ENCODE measurements around the gene GRB10.
A peak's percentile ranks its signal among the peaks of the same experiment; 100 is the strongest.

Gene GRB10

GRCh38 chr7:50667789-50668226 lies 114.9 kb downstream of the GRB10 start:
- DNase-seq (ENCODE audit: low read depth), result peak; percentile 31

GRCh38 chr7:50667338-50667737 lies 115.4 kb downstream of the GRB10 start:
- peak; percentile 31 for DNase-seq (ENCODE audit: low read depth)

DNA sequence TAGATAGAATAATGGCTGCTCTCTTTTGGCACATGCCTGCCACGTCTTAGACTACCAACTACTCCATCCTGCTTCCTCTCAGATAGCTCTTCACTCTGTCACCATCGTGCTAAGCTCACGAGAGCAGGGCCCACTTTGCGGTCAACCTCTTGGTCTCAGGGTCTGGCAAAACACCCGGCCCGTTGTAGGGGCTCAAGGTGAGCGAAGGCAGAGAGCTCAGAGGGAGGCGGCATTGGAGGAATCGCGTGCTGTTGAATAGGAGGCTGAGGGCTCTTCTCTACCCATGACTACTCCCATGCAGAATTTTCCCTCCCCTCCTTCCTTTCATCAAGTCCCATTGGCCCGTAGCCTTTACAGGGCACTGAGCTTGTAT lies 116.6 kb downstream of the GRB10 start:
- DNase-seq (ENCODE audit: low read depth), result no peak

DNA sequence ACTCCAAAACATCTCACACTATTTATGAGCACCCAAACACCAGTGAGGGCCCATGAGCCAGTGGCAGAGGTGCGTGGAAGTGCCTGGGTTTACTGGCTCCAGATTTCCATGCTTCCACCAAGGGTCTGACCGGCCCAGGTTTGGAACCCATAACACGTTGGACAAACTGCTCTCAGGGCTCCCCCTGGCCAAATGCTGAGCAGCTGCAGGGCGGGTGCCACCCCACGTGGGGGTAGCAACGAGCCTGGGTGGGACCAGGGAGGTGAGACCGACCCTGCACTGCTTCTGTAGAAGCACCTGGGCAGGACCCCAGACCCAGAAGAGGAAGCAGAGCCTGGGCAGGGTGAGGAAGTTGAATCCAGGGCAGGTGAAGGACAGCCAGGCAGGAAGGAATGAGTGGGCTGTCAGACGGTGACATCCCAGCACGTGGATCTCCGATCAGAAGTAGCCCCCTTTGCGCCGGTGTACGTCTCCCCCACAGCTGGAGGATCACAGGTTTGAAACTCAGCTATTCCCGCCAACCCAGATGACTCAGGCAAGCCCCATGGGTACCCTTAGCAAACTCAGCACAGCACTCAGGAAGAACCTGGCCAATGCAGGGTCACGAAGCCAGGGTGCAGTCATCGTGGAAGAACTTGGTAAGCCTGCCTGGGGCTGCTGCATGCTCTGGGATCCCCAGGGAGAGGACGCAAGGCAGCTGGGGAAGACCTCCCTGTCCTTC lies 117.1 kb downstream of the GRB10 start:
- peak; percentile 15 for DNase-seq (ENCODE audit: low read depth)

DNA sequence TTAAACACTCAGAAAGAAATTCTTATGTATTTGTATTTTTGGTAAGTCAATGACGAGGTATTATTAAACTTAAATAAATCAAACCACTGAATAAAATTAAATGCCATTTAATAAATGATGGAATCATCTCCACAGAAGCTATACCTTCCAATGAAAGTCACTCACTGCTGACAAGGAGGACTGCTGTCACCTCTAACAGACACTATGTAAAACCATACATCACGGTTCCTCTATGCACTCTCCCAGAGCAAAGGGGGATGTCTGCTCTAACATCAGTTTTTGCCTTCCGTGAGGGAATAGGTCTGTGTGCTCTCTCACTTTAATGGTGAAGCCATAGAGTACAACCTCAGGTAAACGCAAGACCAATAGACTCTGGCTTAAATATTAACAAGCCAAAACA lies 117.8 kb downstream of the GRB10 start:
- DNase-seq (ENCODE audit: low read depth), result no peak

- DNase-seq (ENCODE audit: low read depth), result peak; percentile 86
These were observed 118.2 kb downstream of the GRB10 start for GRCh38 chr7:50664461-50664922.

GRCh38 chr7:50663396-50664102 lies 119.1 kb downstream of the GRB10 start:
- no peak for DNase-seq (ENCODE audit: low read depth)

DNA sequence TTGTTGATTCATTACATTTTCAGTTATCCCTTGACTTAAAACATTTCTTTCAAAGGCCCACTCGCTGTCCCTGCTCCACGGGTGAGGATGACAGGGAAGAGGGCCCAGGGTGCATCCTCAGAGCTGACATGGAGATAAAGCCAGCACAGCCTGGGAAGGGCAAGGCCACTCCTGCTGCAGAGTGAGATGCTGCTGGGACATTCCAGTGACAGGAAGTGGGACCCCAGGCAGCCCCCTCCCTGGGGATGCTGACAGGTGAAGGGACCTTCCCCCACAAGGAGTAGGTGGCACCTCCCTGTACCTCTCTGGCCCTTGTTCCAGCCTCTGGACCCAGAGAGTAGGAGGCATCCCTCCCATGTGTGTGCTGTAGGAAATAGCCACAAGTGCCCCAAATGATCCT lies 119.7 kb downstream of the GRB10 start:
- no peak for DNase-seq (ENCODE audit: low read depth)

DNA sequence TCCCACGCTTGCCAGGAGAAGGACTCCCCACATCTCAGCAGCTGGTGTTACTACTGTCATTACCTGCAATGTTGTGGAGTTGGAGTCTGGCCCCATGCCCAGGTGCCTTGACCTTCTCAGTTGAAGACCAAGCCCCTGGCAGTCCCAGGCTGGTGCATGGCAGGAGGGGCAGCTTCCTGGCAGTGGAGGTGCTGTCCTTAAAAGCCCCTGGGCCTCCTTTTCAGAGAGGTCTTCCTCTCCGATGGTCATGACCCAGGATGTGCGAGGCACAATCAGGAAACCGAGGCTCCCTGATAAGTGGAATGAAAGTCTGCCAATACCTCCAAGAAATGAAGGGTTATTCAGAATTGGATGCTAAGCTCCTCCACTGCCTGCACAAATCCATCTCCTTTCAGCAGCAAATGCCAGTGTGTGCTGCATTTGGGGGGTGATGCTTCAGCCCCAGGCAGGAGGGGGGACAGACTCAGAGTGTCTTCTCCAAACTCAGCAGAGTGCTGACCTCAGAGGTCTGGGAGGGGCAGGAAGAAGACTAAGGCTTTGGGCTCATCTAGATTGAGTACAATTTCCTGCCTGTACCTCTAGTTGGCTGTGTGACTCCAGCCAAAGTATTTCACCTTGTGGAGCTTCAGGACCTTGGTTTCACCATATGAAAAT lies 120.5 kb downstream of the GRB10 start:
- DNase-seq (ENCODE audit: low read depth), result no peak

GRCh38 chr7:50661345-50662040 lies 121.2 kb downstream of the GRB10 start:
- DNase-seq (ENCODE audit: low read depth), result peak; percentile 50

DNA sequence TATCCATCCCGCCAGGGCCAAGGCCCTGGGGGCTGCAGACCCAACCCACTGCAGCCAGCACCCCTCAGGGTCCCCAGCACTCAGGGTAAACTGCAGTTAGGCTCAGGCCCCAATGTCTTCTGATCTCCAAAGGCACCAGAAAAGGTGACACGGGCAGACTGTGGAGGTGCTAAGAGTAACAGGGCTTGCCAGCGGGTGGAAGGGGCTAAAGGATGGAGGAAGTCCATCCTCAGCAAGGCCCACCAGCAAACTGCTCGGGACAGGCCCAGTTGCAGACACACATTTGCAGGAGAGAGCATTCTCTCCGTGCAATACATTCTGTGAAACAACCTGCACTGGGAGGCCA lies 121.9 kb downstream of the GRB10 start:
- DNase-seq (ENCODE audit: low read depth), result no peak

GRCh38 chr7:50660040-50660829 lies 122.5 kb downstream of the GRB10 start:
- DNase-seq (ENCODE audit: low read depth), result no peak

DNA sequence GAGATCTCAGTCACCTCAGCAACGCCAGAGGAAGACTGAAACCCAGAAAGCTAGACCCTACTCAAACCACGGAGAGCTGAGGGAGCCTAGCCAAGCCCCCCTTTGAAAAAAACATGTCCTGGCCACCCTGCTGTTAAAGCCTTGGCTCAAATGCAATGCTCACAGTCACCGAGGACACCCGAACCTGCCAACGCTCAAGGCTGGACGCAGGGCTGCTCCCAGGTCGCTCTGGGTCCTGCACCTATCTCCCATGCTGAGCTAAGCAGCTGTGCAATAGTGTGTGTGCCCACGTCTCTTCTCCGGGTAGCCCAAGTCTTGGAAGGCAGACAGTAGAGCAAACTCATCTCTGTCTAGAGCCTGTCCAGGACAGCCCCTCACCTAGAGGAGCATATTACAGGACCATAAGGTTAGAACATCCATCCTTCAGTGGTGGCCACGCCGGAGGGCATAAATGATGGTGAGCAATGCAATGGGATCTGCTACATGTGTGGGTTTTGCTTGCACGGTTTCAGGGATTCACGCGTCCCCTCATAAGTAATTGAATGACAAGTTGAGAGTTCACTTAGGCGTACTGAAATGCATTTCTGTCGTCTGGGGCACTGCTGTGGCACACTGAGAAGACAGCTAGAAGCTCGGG lies 123.2 kb downstream of the GRB10 start:
- no peak for DNase-seq (ENCODE audit: low read depth)

GRCh38 chr7:50658696-50659095 lies 124.0 kb downstream of the GRB10 start:
- DNase-seq (ENCODE audit: low read depth), result no peak

DNA sequence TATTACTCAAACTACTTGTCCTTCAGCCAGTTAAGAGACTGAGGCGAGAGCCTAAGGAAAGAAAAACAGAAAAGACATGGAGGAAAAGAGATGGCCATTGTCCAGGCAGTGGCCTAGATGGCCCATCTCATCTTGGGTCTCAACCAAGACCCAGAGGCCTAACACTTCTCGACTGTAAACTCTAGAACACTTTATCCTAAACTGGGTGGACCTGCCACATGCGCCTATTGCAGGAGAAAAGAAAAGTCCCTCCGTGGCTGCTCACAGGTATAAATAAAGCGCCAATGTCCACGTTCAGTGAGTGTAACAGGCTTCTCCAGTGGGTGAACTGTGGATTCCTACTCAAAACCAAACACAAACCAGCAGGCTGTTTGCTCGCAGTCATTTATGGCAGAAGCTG lies 124.8 kb downstream of the GRB10 start:
- DNase-seq (ENCODE audit: low read depth), result no peak

- DNase-seq (ENCODE audit: low read depth), result peak; percentile 91
These were observed 125.3 kb downstream of the GRB10 start for GRCh38 chr7:50657341-50657873.

GRCh38 chr7:50656141-50656895 lies 126.4 kb downstream of the GRB10 start:
- peak; percentile 29 for DNase-seq (ENCODE audit: low read depth)

- no peak for DNase-seq (ENCODE audit: low read depth)
These were observed 127.2 kb downstream of the GRB10 start for GRCh38 chr7:50655490-50655889.

DNA sequence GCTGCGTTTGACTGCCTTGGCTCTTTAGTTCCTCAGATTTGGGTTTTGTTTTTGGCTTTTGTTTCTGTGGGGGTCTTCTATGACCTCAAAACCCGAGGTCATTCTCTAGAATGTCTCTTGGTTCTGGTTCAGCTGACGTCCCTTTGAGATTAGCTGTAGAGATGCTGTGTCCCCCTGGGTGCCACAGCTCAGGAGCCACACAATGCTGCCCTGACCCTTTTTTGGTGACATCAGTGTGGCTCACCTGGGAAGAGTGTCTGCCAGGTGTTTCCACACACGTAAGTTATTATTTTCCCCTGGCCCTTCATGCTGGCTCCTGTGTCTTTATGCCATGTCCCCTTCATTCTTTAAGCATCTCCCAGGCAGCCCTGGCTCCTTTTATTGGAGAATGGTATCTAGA lies 127.7 kb downstream of the GRB10 start:
- no peak for DNase-seq (ENCODE audit: low read depth)

GRCh38 chr7:50653981-50654425 lies 128.7 kb downstream of the GRB10 start:
- DNase-seq (ENCODE audit: low read depth), result peak; percentile 24

All from EH (cell line).